Fibroblast of lung (primary cell): ENCODE data around the gene MTHFR. TPM values are rescaled to one million over a fixed set of nuclear protein-coding genes. Genes with fewer than 3 reads are reported as not detected.

Experiments
- DNase-seq, 2 donors: peaks; one replicate each; pipeline versions ENCODE4 v3.0.0 to v3.0.0-alpha.2; 2010; ENCODE audit warnings: low read depth in 2 of 2
- H2AFZ ChIP-seq: 2 replicates; pipeline ENCODE4 v1.5.1; 2012; ENCODE audit warnings: low read length, control low read depth, inconsistent platforms
- H3K27ac ChIP-seq: 2 replicates; pipeline ENCODE4 v1.5.1; 2011; ENCODE audit warnings: low read length, control low read depth; ENCODE audit not compliant: insufficient read depth
- H3K27me3 ChIP-seq: 2 replicates; pipeline ENCODE4 v1.5.1; 2011; ENCODE audit warnings: mild to moderate bottlenecking, low read length; ENCODE audit not compliant: control insufficient read depth, insufficient read depth
- H3K36me3 ChIP-seq: 2 replicates; pipeline ENCODE4 v1.5.1; 2011; ENCODE audit warnings: low read length; ENCODE audit not compliant: control insufficient read depth, insufficient read depth
- H3K4me1 ChIP-seq: 2 replicates; pipeline ENCODE4 v1.5.1; 2011; ENCODE audit warnings: low read length; ENCODE audit not compliant: control insufficient read depth, insufficient read depth; ENCODE audit errors: extremely low read depth
- H3K4me2 ChIP-seq: 2 replicates; pipeline ENCODE4 v1.5.1; 2011; ENCODE audit warnings: low read length, control low read depth; ENCODE audit not compliant: insufficient read depth; ENCODE audit errors: extremely low read depth
- H3K4me3 ChIP-seq, 4 experiments: fragments of 200-600 bp in 1 of 4; sonication (generic) in 1 of 4; replicated peaks in 1 of 4; 2 replicates each; pipeline ENCODE4 v1.5.1; 2011 to 2016; ENCODE audit warnings: low read length in 4 of 4, low read depth in 3 of 4, mild to moderate bottlenecking in 3 of 4, control low read depth in 2 of 4, inconsistent platforms in 1 of 4, mixed read lengths in 1 of 4; ENCODE audit not compliant: insufficient read depth in 1 of 4; ENCODE audit errors: control extremely low read depth in 1 of 4
- H3K79me2 ChIP-seq: 2 replicates; pipeline ENCODE4 v1.5.1; 2012; ENCODE audit warnings: mild to moderate bottlenecking, low read length, inconsistent platforms; ENCODE audit not compliant: control insufficient read depth, insufficient read depth
- H3K9ac ChIP-seq: 2 replicates; pipeline ENCODE4 v1.5.1; 2011; ENCODE audit warnings: mild to moderate bottlenecking, low read length, control low read depth; ENCODE audit not compliant: insufficient read depth
- H3K9me3 ChIP-seq: 2 replicates; pipeline ENCODE4 v1.5.1; 2012; ENCODE audit warnings: low read depth, low read length; ENCODE audit not compliant: control insufficient read depth, insufficient read depth
- H4K20me1 ChIP-seq: 2 replicates; pipeline ENCODE4 v1.5.1; 2011; ENCODE audit warnings: low read length; ENCODE audit not compliant: control insufficient read depth, insufficient read depth; ENCODE audit errors: extremely low read depth
- EZH2 ChIP-seq: IDR thresholded peaks from 2 replicates; pipeline ENCODE4 v1.5.1; 2012; ENCODE audit warnings: low read length, control low read depth, mild to moderate bottlenecking; ENCODE audit errors: missing control alignments
- polyA plus RNA-seq, 2 donors: library from polyadenylated mRNA; depleted of rRNA in 1 of 2; stranded (reverse) in 1 of 2; unstranded in 1 of 2; fragments of >200 nt; gene quantifications; 2 replicates each; pipeline ENCODE4 v1.2.1, GENCODE V29; 2011 to 2012; ENCODE audit warnings: missing spikeins in 1 of 2
- total RNA-seq: library from RNA; depleted of rRNA; stranded (reverse); fragments of >200 nt; gene quantifications from 2 replicates; pipeline ENCODE4 v1.2.1, GENCODE V29; 2014
- TF ChIP-seq, protein P1 (sequence below), 2 donors: IDR thresholded peaks in 1 of 2; conservative IDR thresholded peaks in 1 of 2; 1 replicate in 1 of 2; 2 replicates in 1 of 2; pipeline ENCODE4 v1.5.1; 2011 to 2012; ENCODE audit warnings: low read length in 2 of 2, control low read depth in 1 of 2, inconsistent platforms in 1 of 2, low read depth in 1 of 2, mild to moderate bottlenecking in 1 of 2

The MTHFR gene
- total and polyA plus RNA-seq, 2 donors (not counting 1 experiment from before 2014, with no cell fraction given), result 16.3 to 87.4 TPM

DNA sequence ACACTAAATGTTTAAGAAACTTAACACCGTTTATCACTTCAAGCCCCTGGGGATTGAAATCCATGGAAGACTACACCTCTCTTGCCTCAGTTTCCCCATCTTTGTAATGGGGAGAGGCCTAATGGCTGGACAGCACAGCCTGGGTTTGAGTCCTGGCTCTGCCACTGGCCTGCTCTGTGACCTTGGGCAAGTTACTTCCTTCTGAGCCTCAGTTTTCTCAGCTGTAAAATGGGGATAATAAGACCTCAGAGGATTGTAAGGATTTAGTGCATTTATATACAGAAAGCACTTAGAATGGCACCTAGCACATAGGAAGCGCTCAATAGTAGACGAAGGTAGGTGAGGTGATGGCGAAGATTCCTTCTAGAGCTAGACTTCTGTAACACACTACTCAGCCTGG, 64.3 kb downstream of the MTHFR start:
- no peaks in the 10 kb centered on the region for H3K9me3 ChIP-seq
- no peak overlapping the region for H2AFZ ChIP-seq
- no peak overlapping the region for H3K27ac ChIP-seq
- H3K4me3 ChIP-seq, result no peak overlapping the region
- H3K4me1 ChIP-seq, result no peaks in the 10 kb centered on the region
- no peak for DNase-seq
- H3K79me2 ChIP-seq, result no peaks in the 10 kb centered on the region
- H4K20me1 ChIP-seq, result no peaks in the 10 kb centered on the region
- no peak for TF ChIP-seq EZH2
- TF ChIP-seq, protein P1, sequence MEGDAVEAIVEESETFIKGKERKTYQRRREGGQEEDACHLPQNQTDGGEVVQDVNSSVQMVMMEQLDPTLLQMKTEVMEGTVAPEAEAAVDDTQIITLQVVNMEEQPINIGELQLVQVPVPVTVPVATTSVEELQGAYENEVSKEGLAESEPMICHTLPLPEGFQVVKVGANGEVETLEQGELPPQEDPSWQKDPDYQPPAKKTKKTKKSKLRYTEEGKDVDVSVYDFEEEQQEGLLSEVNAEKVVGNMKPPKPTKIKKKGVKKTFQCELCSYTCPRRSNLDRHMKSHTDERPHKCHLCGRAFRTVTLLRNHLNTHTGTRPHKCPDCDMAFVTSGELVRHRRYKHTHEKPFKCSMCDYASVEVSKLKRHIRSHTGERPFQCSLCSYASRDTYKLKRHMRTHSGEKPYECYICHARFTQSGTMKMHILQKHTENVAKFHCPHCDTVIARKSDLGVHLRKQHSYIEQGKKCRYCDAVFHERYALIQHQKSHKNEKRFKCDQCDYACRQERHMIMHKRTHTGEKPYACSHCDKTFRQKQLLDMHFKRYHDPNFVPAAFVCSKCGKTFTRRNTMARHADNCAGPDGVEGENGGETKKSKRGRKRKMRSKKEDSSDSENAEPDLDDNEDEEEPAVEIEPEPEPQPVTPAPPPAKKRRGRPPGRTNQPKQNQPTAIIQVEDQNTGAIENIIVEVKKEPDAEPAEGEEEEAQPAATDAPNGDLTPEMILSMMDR (conservative IDR thresholded peaks at IDR 0.05 in 1 of 2, IDR thresholded peaks at IDR 0.05 in 1 of 2; ENCODE audit: low read depth in 1 of 2, low read length in 2 of 2), result no peak
- H3K27me3 ChIP-seq, result no peaks in the 10 kb centered on the region
- no peak overlapping the region for H3K9ac ChIP-seq
- no peak overlapping the region for H3K4me2 ChIP-seq
- no peaks in the 10 kb centered on the region for H3K36me3 ChIP-seq

- Histone ChIP-seq H3K79me2 (no peaks in the 10 kb centered on the region), H3K9me3 (no peaks in the 10 kb centered on the region), H3K36me3 (no peaks in the 10 kb centered on the region), H3K27ac (no peak overlapping the region), H4K20me1 (no peaks in the 10 kb centered on the region), H3K4me2 (no peak overlapping the region), H3K27me3 (no peaks in the 10 kb centered on the region), H2AFZ (no peak overlapping the region), H3K9ac (no peak overlapping the region), H3K4me3 (no peak overlapping the region), H3K4me1 (no peaks in the 10 kb centered on the region)
- no peak for DNase-seq
- TF ChIP-seq, protein P1 (conservative IDR thresholded peaks at IDR 0.05 in 1 of 2, IDR thresholded peaks at IDR 0.05 in 1 of 2; ENCODE audit: low read depth in 1 of 2, low read length in 2 of 2), result no peak
- no peak for TF ChIP-seq EZH2
Observed at GRCh38 chr1:11740258-11741192, 65.2 kb downstream of the MTHFR start.

DNA sequence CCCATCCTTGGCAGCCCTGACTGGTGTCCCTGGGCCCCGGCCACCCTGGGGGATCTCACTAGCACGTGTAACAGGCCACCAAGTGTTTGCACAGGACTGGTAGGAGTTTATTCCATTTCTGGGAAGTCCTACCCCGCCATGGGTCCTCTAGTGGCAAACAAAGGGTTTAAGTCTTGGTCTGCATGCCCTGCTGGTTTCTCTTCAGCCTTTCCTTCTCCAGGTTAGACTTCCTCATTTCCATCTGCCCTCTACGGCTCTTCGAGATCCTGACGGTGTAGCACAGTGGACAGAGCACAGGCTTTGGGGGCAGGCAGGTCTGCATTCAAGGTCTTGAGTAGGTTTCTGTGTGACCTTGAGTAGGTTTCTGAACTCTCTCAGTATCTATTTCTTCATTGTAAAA, 67.0 kb downstream of the MTHFR start:
- Histone ChIP-seq H3K79me2 (no peaks in the 10 kb centered on the region), H4K20me1 (no peaks in the 10 kb centered on the region), H3K36me3 (no peaks in the 10 kb centered on the region), H3K4me2 (no peak overlapping the region), H3K9ac (no peak overlapping the region), H3K4me3 (no peak overlapping the region), H3K27ac (no peak overlapping the region), H3K9me3 (no peaks in the 10 kb centered on the region), H3K4me1 (no peaks in the 10 kb centered on the region), H2AFZ (no peak overlapping the region), H3K27me3 (no peaks in the 10 kb centered on the region)
- no peak for TF ChIP-seq EZH2
- TF ChIP-seq, protein P1 (conservative IDR thresholded peaks at IDR 0.05 in 1 of 2, IDR thresholded peaks at IDR 0.05 in 1 of 2; ENCODE audit: low read depth in 1 of 2, low read length in 2 of 2), result no peak
- no peak for DNase-seq
